Colonic mucosa (tissue), 4 donors: ENCODE results near the gene ASB18. TPM values are rescaled to one million over a fixed set of nuclear protein-coding genes. Genes with fewer than 3 reads are reported as not detected.

Source experiments
- DNase-seq: peaks from one replicate; pipeline ENCODE4 v3.0.0-alpha.2; 2020
- H3K27ac ChIP-seq: fragments of 200-600 bp; one replicate; pipeline ENCODE4 v1.8.0; 2021
- H3K27me3 ChIP-seq: fragments of 200-600 bp; one replicate; pipeline ENCODE4 v1.8.0; 2021
- H3K36me3 ChIP-seq: fragments of 200-600 bp; one replicate; pipeline ENCODE4 v1.8.0; 2021
- H3K4me1 ChIP-seq: fragments of 200-600 bp; one replicate; pipeline ENCODE4 v1.8.0; 2021; ENCODE audit warnings: mild to moderate bottlenecking
- H3K4me3 ChIP-seq: fragments of 200-600 bp; one replicate; pipeline ENCODE4 v1.8.0; 2021
- H3K9ac ChIP-seq, 2 donors: one replicate each; pipeline ENCODE4 v1.7.0; 2013; ENCODE audit warnings: control low read depth in 2 of 2, low read depth in 2 of 2, low read length in 2 of 2
- H3K9me3 ChIP-seq: fragments of 200-600 bp; one replicate; pipeline ENCODE4 v1.8.0; 2021
- intact Hi-C: fragments of 100-400 bp; cut with DNase I; formaldehyde crosslinking; loops from one replicate; pipeline ENCODE4 v1.14.1; 2022
- total RNA-seq, 2 donors: library from RNA; stranded (reverse); fragmentation: NEBNext Ultra II Directional in 1 of 2; extraction: Animal tissue kit (Norgen Biotek cat#: 25700) in 1 of 2; gene quantifications; one replicate each; pipeline ENCODE4 v1.2.1, GENCODE V29; 2021
- TF ChIP-seq, protein P1 (sequence below): fragments of 200-600 bp; IDR thresholded peaks from one replicate; pipeline ENCODE4 v1.8.0; 2022; ENCODE audit warnings: antibody characterized with exemption, mild to moderate bottlenecking
- donor health status: healthy.
- donor health status: DM: no; HTN: no; CAD: no.
- donor health status: DM: no; HTN: no; CAD: no.

ASB18 gene
- total RNA-seq, 2 donors from 2014 or later, result not detected

DNA sequence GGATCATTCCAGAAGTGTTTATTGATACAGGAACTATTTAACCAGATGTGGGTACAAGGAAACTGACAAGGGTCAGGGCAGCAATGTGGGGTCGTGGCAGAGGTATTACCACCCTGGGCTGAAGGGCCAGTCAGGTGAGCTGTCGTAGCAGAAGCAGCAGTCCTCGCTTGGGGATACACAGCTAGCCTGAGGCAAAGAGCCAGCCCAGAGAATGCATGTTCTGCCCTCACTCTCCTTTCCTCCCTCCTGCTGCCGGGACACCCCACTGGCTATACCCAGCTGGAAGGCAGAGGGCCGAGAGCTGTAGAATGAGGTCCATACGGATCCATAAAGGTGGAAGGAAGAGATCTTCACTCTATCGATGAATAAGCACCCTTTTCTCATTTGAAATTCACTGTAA, 63.8 kb downstream of the ASB18 start:
- H3K9me3 ChIP-seq, result no peaks in the 10 kb centered on the region
- TF ChIP-seq, protein P1, sequence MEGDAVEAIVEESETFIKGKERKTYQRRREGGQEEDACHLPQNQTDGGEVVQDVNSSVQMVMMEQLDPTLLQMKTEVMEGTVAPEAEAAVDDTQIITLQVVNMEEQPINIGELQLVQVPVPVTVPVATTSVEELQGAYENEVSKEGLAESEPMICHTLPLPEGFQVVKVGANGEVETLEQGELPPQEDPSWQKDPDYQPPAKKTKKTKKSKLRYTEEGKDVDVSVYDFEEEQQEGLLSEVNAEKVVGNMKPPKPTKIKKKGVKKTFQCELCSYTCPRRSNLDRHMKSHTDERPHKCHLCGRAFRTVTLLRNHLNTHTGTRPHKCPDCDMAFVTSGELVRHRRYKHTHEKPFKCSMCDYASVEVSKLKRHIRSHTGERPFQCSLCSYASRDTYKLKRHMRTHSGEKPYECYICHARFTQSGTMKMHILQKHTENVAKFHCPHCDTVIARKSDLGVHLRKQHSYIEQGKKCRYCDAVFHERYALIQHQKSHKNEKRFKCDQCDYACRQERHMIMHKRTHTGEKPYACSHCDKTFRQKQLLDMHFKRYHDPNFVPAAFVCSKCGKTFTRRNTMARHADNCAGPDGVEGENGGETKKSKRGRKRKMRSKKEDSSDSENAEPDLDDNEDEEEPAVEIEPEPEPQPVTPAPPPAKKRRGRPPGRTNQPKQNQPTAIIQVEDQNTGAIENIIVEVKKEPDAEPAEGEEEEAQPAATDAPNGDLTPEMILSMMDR, result no peak
- no peak overlapping the region for H3K27ac ChIP-seq
- no peaks in the 10 kb centered on the region for H3K27me3 ChIP-seq
- H3K36me3 ChIP-seq, result no peaks in the 10 kb centered on the region
- H3K4me1 ChIP-seq, result no peaks in the 10 kb centered on the region
- H3K4me3 ChIP-seq, result no peak overlapping the region
- DNase-seq, result no peak
- no peak overlapping the region for H3K9ac ChIP-seq
- intact Hi-C loops, result no loop called here

DNA sequence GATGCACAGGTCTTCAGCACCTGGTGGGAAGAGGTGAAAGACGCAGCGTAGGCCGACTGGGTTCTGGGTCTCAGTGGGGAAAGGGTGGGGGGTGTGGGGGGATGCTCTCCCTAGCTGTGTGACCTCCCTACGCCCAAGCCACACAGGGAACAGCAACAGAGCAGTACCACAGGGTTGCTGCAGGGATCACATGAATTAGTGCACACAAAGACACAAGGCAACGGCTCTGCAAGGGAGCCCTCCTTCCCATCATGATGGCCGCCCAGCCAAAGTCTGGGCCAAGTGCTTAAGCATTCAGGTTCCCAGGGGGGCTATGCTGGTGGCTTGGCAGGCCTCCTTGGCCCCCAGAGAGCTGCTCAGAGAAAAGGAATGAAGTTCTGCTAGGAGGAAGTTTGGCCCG, 67.8 kb downstream of the ASB18 start:
- DNase-seq, result no peak
- Histone ChIP-seq H3K9ac (no peak overlapping the region), H3K36me3 (no peaks in the 10 kb centered on the region), H3K27me3 (no peaks in the 10 kb centered on the region), H3K27ac (no peak overlapping the region), H3K4me3 (no peak overlapping the region), H3K4me1 (no peaks in the 10 kb centered on the region), H3K9me3 (no peaks in the 10 kb centered on the region)
- TF ChIP-seq, protein P1, result no peak
- intact Hi-C loops, result no loop called here

DNA sequence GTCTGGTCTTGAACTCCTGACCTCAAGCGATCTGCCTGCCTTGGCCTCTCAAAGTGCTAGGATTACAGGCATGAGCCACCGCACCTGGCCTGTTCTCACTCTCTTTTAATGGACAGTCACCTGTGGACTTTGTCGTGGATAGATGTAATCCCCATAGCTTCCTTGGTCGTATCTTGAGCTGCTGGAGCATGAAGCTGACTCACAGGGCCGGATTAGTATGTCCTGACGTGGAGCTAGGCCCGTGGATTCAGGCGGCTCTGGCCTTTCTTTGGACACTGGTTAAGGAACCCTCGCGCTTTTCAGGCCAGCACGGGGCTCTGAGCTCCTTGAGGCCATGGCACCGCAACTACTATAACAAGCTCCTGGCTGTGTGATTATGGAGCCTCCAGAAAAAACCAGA, 68.5 kb downstream of the ASB18 start:
- Histone ChIP-seq H3K9ac (no peak overlapping the region), H3K4me3 (no peak overlapping the region), H3K9me3 (no peaks in the 10 kb centered on the region), H3K27me3 (no peaks in the 10 kb centered on the region), H3K36me3 (no peaks in the 10 kb centered on the region), H3K27ac (no peak overlapping the region), H3K4me1 (no peaks in the 10 kb centered on the region)
- no peak for DNase-seq
- intact Hi-C loops, result no loop called here
- TF ChIP-seq, protein P1, result no peak

DNA sequence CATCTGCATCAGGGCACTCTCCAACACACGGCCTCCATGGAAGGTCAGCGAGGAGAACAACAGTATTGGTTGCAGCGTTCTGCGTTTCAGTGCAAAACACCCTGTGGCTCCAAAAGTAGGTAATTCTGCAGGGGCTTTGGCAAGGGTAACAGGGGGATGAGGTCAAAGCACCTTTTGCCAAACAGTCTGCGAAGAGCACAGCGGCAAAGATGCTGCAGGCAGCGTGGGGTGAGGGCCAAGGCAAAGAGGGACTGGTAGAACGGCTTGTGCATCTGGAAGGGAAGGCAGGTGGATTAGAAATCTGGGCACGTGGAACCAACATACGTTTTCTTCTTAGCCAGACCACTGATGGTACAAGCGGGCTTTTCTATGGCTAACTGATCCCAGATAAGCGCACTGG, 69.4 kb downstream of the ASB18 start:
- TF ChIP-seq, protein P1, result no peak
- Histone ChIP-seq H3K27me3 (no peaks in the 10 kb centered on the region), H3K9me3 (no peaks in the 10 kb centered on the region), H3K4me1 (no peaks in the 10 kb centered on the region), H3K9ac (no peak overlapping the region), H3K27ac (no peak overlapping the region), H3K4me3 (no peak overlapping the region), H3K36me3 (no peaks in the 10 kb centered on the region)
- DNase-seq, result no peak
- intact Hi-C loops, result no loop called here

DNA sequence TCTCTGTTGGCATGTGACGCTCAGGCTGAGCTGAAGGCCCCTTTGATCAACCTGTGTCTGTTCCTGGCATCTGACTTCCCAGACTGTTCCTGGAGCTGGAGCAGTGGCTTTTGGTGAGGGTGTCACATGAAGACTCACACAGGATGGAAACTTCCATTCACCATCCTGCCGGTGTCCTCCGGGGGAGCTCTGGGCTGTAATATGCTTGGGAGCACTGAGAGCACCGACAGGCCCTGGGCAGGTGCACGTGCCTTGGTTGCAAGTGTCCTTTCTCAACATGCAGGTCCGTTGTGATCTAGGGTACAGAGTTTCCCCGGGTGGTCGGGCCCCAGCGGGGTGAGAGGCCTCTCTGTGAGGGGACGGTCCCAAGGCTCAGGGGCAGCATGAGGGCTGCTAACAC, 71.2 kb downstream of the ASB18 start:
- DNase-seq, result no peak
- no peak overlapping the region for H3K4me3 ChIP-seq
- no peak overlapping the region for H3K27ac ChIP-seq
- H3K36me3 ChIP-seq, result no peaks in the 10 kb centered on the region
- intact Hi-C loops, result no loop called here
- no peak overlapping the region for H3K9ac ChIP-seq
- TF ChIP-seq, protein P1, result no peak
- H3K27me3 ChIP-seq, result no peaks in the 10 kb centered on the region
- H3K4me1 ChIP-seq, result no peaks in the 10 kb centered on the region
- H3K9me3 ChIP-seq, result no peaks in the 10 kb centered on the region

DNA sequence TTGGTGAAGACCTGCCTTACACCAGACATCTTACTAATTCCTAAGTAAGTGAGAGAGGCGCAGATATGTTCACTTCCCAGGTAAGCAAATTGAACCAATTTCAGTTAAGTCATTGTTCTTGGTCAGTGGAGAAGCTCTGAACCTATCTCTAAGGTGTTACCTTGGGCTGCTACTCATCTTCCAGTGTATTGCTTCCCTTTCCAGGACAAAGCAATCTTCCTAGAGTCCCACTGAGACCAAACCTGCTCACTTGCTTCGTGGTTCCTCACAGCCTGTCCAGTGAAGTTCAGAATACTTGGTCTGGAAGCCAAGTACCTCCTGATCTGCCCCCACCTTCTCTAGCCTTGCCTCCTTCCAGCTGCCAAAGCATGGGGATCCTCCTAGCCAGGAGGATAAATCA, 73.5 kb downstream of the ASB18 start:
- DNase-seq, result no peak
- Histone ChIP-seq H3K36me3 (no peaks in the 10 kb centered on the region), H3K27me3 (no peaks in the 10 kb centered on the region), H3K9ac (no peak overlapping the region), H3K4me1 (no peaks in the 10 kb centered on the region), H3K27ac (no peak overlapping the region), H3K4me3 (no peak overlapping the region), H3K9me3 (no peaks in the 10 kb centered on the region)
- TF ChIP-seq, protein P1, result no peak
- intact Hi-C loops, result no loop called here
